H1 (cell line): Measurements from ENCODE around the gene VIPR1. TPM values are rescaled to one million over a fixed set of nuclear protein-coding genes. Genes with fewer than 3 reads are reported as not detected.

ENCODE experiments used
- FOSL1 ChIP-seq: IDR thresholded peaks from 2 replicates; pipeline ENCODE4 v1.6.1; 2011; ENCODE audit warnings: mild to moderate bottlenecking, low read depth, low read length, moderate library complexity; ENCODE audit not compliant: insufficient read depth
- GTF2F1 ChIP-seq: IDR thresholded peaks from 2 replicates; pipeline ENCODE4 v1.6.1; 2012; ENCODE audit warnings: low read depth, low read length, improper control_type of control experiment, borderline replicate concordance
- JUND ChIP-seq: IDR thresholded peaks from 2 replicates; pipeline ENCODE4 v1.6.1; 2011; ENCODE audit warnings: mild to moderate bottlenecking, improper control_type of control experiment, low read length
- RAD21 ChIP-seq, 2 experiments: IDR thresholded peaks in 1 of 2; conservative IDR thresholded peaks in 1 of 2; 2 replicates each; pipeline ENCODE4 v1.6.1; 2011; ENCODE audit warnings: low read depth in 2 of 2, low read length in 2 of 2, improper control_type of control experiment in 1 of 2, inconsistent platforms in 1 of 2, mild to moderate bottlenecking in 1 of 2, moderate library complexity in 1 of 2
- SAP30 ChIP-seq: fragments of 300-600 bp; sonication (generic); IDR thresholded peaks from 2 replicates; pipeline ENCODE4 v1.7.1; 2012; ENCODE audit warnings: low read length, moderate library complexity, mild to moderate bottlenecking, inconsistent platforms; ENCODE audit not compliant: insufficient read depth, insufficient replicate concordance
- SUZ12 ChIP-seq: fragments of 200-600 bp; sonication (generic); IDR thresholded peaks from 2 replicates; pipeline ENCODE4 v1.6.1; 2012; ENCODE audit warnings: mild to moderate bottlenecking, inconsistent platforms, low read length, moderate library complexity, mixed read lengths
- TEAD4 ChIP-seq: IDR thresholded peaks from 2 replicates; pipeline ENCODE4 v1.6.1; 2012; ENCODE audit warnings: low read depth, low read length, inconsistent platforms, mixed read lengths
- polyA plus RNA-seq, 7 experiments: library from polyadenylated mRNA; depleted of rRNA in 3 of 7; stranded (reverse) in 5 of 7; unstranded in 2 of 7; fragments of >200 nt in 5 of 7; fragments of 200-250 nt in 2 of 7; gene quantifications; 1 replicate in 5 of 7; 2 replicates in 1 of 7; 4 replicates in 1 of 7; pipeline versions ENCODE4 v1.2.1 to v1.2.3, GENCODE V29; 2011 to 2013; ENCODE audit warnings: missing spikeins in 2 of 7, mixed read lengths in 2 of 7
- total RNA-seq: library from RNA; stranded (reverse); fragmentation: NEBNext Ultra II Directional; extraction: Animal tissue kit (Norgen Biotek cat#: 25700); gene quantifications from 2 replicates; pipeline ENCODE4 v1.2.1, GENCODE V29; 2021

The VIPR1 gene
- total and polyA plus RNA-seq, 2 of the 8 experiments (the other 6 are each of a cell fraction or from before 2014, with no cell fraction given): 7.8 to 10.1 TPM

- TF ChIP-seq TEAD4: no peak
- TF ChIP-seq SUZ12: no peak
- TF ChIP-seq FOSL1: no peak
- no peak for TF ChIP-seq SAP30
- no peak for TF ChIP-seq GTF2F1
- TF ChIP-seq RAD21 (IDR thresholded peaks at IDR 0.05 in 1 of 2, conservative IDR thresholded peaks at IDR 0.05 in 1 of 2; ENCODE audit: low read depth in 2 of 2, low read length in 2 of 2): no peak
- TF ChIP-seq JUND: no peak
Measured at GRCh38 chr3:42472555-42472954, 29.9 kb upstream of the VIPR1 start (continued).
